DND-41 (cell line): ENCODE data around the gene SNRNP48.

Experiments
- ATAC-seq: fragments of 200-7000 bp; cut with Tn5 transposase; 3 replicates; pipeline ENCODE4 v1.9.1; 2021; ENCODE audit warnings: low read depth; ENCODE audit not compliant: insufficient read depth
- DNase-seq: peaks from one replicate; pipeline ENCODE4 v3.0.0-alpha.2; 2020
- H2AFZ ChIP-seq: 2 replicates; pipeline ENCODE4 v1.6.0; 2012; ENCODE audit warnings: low read depth, low read length
- H3K27ac ChIP-seq: 2 replicates; pipeline ENCODE4 v1.5.1; 2012; ENCODE audit warnings: low read length, inconsistent platforms
- H3K27me3 ChIP-seq: fragments of 200-600 bp; sonication (generic); 2 replicates; pipeline ENCODE4 v1.6.0; 2012; ENCODE audit warnings: low read length, mild to moderate bottlenecking, inconsistent platforms; ENCODE audit not compliant: insufficient read depth, poor library complexity
- H3K36me3 ChIP-seq: 2 replicates; pipeline ENCODE4 v1.5.1; 2012; ENCODE audit warnings: low read length, inconsistent platforms; ENCODE audit not compliant: insufficient read depth
- H3K4me1 ChIP-seq: 2 replicates; pipeline ENCODE4 v1.5.1; 2012; ENCODE audit warnings: mild to moderate bottlenecking, low read length; ENCODE audit not compliant: insufficient read depth
- H3K4me2 ChIP-seq: 2 replicates; pipeline ENCODE4 v1.6.0; 2012; ENCODE audit warnings: mild to moderate bottlenecking, moderate library complexity, low read length, inconsistent platforms; ENCODE audit not compliant: insufficient read depth
- H3K4me3 ChIP-seq, 2 experiments: fragments of 200-600 bp in 1 of 2; shearing (Covaris generic) in 1 of 2; 2 replicates each; pipeline ENCODE4 v1.5.1; 2012 to 2016; ENCODE audit warnings: inconsistent platforms in 2 of 2, low read length in 2 of 2, mild to moderate bottlenecking in 2 of 2, low read depth in 1 of 2, moderate library complexity in 1 of 2
- H3K79me2 ChIP-seq: 2 replicates; pipeline ENCODE4 v1.6.0; 2012; ENCODE audit warnings: low read length, inconsistent platforms; ENCODE audit not compliant: insufficient read depth
- H3K9ac ChIP-seq: 2 replicates; pipeline ENCODE4 v1.6.0; 2012; ENCODE audit warnings: low read depth, mild to moderate bottlenecking, inconsistent platforms, low read length, moderate library complexity
- H3K9me3 ChIP-seq: 2 replicates; pipeline ENCODE4 v1.5.1; 2012; ENCODE audit warnings: low read length, moderate library complexity, mild to moderate bottlenecking, inconsistent platforms; ENCODE audit not compliant: insufficient read depth, severe bottlenecking
- H4K20me1 ChIP-seq: 2 replicates; pipeline ENCODE4 v1.6.0; 2012; ENCODE audit warnings: low read length; ENCODE audit not compliant: insufficient read depth
- CTCF ChIP-seq: IDR thresholded peaks from 2 replicates; pipeline ENCODE4 v1.5.1; 2012; ENCODE audit warnings: borderline replicate concordance, low read length, moderate library complexity, mild to moderate bottlenecking; ENCODE audit not compliant: poor library complexity, severe bottlenecking; ENCODE audit errors: extremely low read depth
- EZH2 ChIP-seq: IDR thresholded peaks from 3 replicates; pipeline ENCODE4 v1.6.1; 2012; ENCODE audit warnings: borderline replicate concordance, low read depth, mild to moderate bottlenecking, moderate library complexity, low read length, inconsistent platforms; ENCODE audit not compliant: severe bottlenecking

Gene SNRNP48

GRCh38 chr6:7629321-7629720 is 39.3 kb downstream of the SNRNP48 start:
- TF ChIP-seq CTCF (no peak), EZH2 (no peak)
- no peak overlapping the region for H3K4me2 ChIP-seq
- no peak overlapping the region for H3K9ac ChIP-seq
- no peaks in the 10 kb centered on the region for H4K20me1 ChIP-seq
- ATAC-seq = no peak
- H3K27me3 ChIP-seq = peaks cover 2% of the 10 kb centered on the region
- H3K9me3 ChIP-seq = no peaks in the 10 kb centered on the region
- H3K79me2 ChIP-seq = no peaks in the 10 kb centered on the region
- no peaks in the 10 kb centered on the region for H3K36me3 ChIP-seq
- no peak for DNase-seq
- H2AFZ ChIP-seq = no peak overlapping the region
- H3K4me3 ChIP-seq = no peak overlapping the region
- H3K4me1 ChIP-seq = no peaks in the 10 kb centered on the region
- no peak overlapping the region for H3K27ac ChIP-seq

GRCh38 chr6:7630792-7631191 is 40.8 kb downstream of the SNRNP48 start:
- Histone ChIP-seq H3K9ac (no peak overlapping the region), H2AFZ (no peak overlapping the region), H3K4me3 (no peak overlapping the region), H3K79me2 (no peaks in the 10 kb centered on the region), H3K4me1 (no peaks in the 10 kb centered on the region), H4K20me1 (no peaks in the 10 kb centered on the region), H3K27ac (no peak overlapping the region), H3K4me2 (no peak overlapping the region), H3K36me3 (no peaks in the 10 kb centered on the region), H3K27me3 (no peaks in the 10 kb centered on the region), H3K9me3 (no peaks in the 10 kb centered on the region)
- no peak for DNase-seq
- no peak for ATAC-seq
- TF ChIP-seq CTCF (no peak), EZH2 (no peak)

- Histone ChIP-seq H3K27me3 (no peaks in the 10 kb centered on the region), H3K4me1 (no peaks in the 10 kb centered on the region), H3K4me3 (no peak overlapping the region), H4K20me1 (no peaks in the 10 kb centered on the region), H3K27ac (no peak overlapping the region), H3K79me2 (no peaks in the 10 kb centered on the region), H3K9me3 (no peaks in the 10 kb centered on the region), H3K36me3 (no peaks in the 10 kb centered on the region), H2AFZ (no peak overlapping the region), H3K9ac (no peak overlapping the region), H3K4me2 (no peak overlapping the region)
- no peak for ATAC-seq
- no peak for DNase-seq
- no peak for TF ChIP-seq EZH2
- no peak for TF ChIP-seq CTCF
Observed at GRCh38 chr6:7631466-7631865, 41.5 kb downstream of the SNRNP48 start.
